Measurements from ENCODE around the gene PXDN. TPM values are rescaled to one million over a fixed set of nuclear protein-coding genes. Genes with fewer than 3 reads are reported as not detected.

Gene PXDN
- total RNA-seq, 4 donors from 2014 or later = 7.0 to 9.5 (median 9.4) TPM

DNA sequence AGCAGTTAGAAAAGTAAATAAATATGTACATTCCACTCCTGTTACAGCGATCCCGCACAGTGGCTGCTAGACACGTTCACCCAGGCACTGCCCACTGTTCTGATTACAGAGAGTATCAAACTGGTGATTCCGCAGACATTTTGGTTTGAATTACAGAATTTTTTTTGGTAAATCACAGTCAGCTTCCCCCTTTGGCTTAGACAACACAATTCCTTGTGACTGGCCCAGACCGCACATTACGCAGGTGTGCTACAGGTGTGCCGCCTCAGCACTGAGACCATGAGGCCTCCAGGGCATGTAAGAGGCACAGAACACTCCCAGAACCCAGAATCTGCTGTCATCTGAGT, 112.3 kb downstream of the PXDN start:
- peak in 1 of 2 donors; percentile 47 for DNase-seq (ENCODE audit: low spot score in 2 of 2)
- H3K27me3 ChIP-seq = no peaks in the 10 kb centered on the region
- no peak overlapping the region for H3K27ac ChIP-seq
- H3K9me3 ChIP-seq = no peaks in the 10 kb centered on the region
- peaks cover 27% of the 10 kb centered on the region for H3K36me3 ChIP-seq
- no peak overlapping the region for H3K4me3 ChIP-seq
- H3K4me1 ChIP-seq = peaks cover 11% of the 10 kb centered on the region
- 59% methylated on average over 7 of the region's 7 CpGs for WGBS
- TF ChIP-seq POLR2AphosphoS5 (IDR thresholded peaks at IDR 0.05) (no peak), POLR2A (IDR thresholded peaks at IDR 0.05) (no peak), CTCF (IDR thresholded peaks at IDR 0.05) (no peak), EP300 (IDR thresholded peaks at IDR 0.05) (no peak)

DNA sequence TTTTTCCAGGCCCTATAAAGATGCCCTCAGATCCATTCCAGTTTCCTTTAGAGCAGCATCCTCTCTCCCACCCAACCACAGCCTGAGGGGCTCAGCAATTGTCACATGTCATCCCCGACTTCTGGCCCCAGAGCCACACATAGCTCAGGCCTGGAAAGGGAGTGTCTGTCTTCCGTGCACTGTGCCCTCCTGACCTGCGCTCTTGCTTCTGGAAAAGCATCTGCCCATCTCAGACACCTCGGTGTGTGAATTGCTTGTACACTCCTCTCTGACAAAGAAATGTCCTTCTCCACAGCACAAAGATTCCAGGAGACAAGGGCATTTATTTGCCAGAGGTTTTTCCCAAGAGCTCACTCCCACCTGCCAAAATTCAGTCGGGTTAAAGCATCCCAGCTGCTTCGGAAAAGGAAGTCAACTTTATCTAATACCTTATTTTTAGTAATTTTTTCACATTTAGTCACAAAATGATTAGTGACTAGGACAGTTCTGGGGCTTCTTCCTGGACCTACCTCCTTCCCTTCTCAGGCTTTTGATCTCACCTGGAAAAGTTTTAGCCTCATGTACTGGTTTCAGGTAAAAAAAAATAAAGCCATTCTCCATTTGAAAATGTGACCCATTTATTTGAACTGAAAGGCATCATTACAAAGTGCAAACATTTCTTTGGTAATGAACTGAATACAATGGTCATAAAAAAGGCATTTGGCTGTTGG, 112.9 kb downstream of the PXDN start:
- no peak for TF ChIP-seq EP300 (IDR thresholded peaks at IDR 0.05)
- TF ChIP-seq CTCF (IDR thresholded peaks at IDR 0.05) = no peak
- TF ChIP-seq POLR2A (IDR thresholded peaks at IDR 0.05) = no peak
- no peak for TF ChIP-seq POLR2AphosphoS5 (IDR thresholded peaks at IDR 0.05)
- DNase-seq (ENCODE audit: low spot score in 2 of 2) = peak in 1 of 2 donors; percentile 40
- Histone ChIP-seq H3K27ac (no peak overlapping the region), H3K36me3 (peaks cover 25% of the 10 kb centered on the region), H3K27me3 (no peaks in the 10 kb centered on the region), H3K4me3 (no peak overlapping the region), H3K4me1 (peaks cover 11% of the 10 kb centered on the region), H3K9me3 (no peaks in the 10 kb centered on the region)
- 77% methylated on average over 6 of the region's 6 CpGs for WGBS

DNA sequence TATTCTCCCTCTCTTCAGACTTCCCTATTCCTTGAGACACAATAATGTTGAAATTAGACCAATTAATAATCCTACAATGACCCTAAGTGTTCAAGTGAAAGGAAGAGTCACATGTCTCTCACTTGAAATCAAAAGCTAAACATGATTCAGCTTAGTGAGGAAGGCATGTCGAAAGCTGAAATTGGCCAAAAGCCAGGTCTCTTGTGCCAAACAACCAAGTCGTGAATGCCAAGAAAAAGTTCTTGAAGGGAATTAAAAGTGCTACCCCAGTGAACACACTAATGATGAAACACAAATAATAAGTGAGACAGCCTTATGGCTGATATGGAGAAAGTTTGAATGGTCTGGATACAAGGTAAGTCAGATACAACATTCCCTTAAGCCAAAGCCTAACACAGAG, 115.4 kb downstream of the PXDN start:
- DNase-seq (ENCODE audit: low spot score in 2 of 2) = peak; percentile 77 to 84
- no peak overlapping the region for H3K27ac ChIP-seq
- no peaks in the 10 kb centered on the region for H3K9me3 ChIP-seq
- TF ChIP-seq CTCF (IDR thresholded peaks at IDR 0.05) = no peak
- peak in 2 of 3 donors; percentile 21 to 55 for TF ChIP-seq POLR2AphosphoS5 (IDR thresholded peaks at IDR 0.05)
- 2% methylated on average over 2 of the region's 2 CpGs for WGBS
- no peak overlapping the region for H3K4me3 ChIP-seq
- H3K4me1 ChIP-seq = peaks cover 24% of the 10 kb centered on the region
- H3K36me3 ChIP-seq = peaks cover 6% of the 10 kb centered on the region
- no peaks in the 10 kb centered on the region for H3K27me3 ChIP-seq

- no peaks in the 10 kb centered on the region for H3K27me3 ChIP-seq
- peak; percentile 39 to 57 for DNase-seq (ENCODE audit: low spot score in 2 of 2)
Observed at GRCh38 chr2:1627628-1628381, 116.5 kb downstream of the PXDN start.

More at GRCh38 chr2:1627628-1628381, 116.5 kb downstream of the PXDN start:
- no peaks in the 10 kb centered on the region for H3K9me3 ChIP-seq
- no peaks in the 10 kb centered on the region for H3K36me3 ChIP-seq
- no peak overlapping the region for H3K4me3 ChIP-seq
- H3K4me1 ChIP-seq = peaks cover 24% of the 10 kb centered on the region
- 72% methylated on average over 9 of the region's 9 CpGs for WGBS
- TF ChIP-seq EP300 (IDR thresholded peaks at IDR 0.05) (no peak), POLR2AphosphoS5 (IDR thresholded peaks at IDR 0.05) (no peak), POLR2A (IDR thresholded peaks at IDR 0.05) (no peak), CTCF (IDR thresholded peaks at IDR 0.05) (no peak)
- H3K27ac ChIP-seq = no peak overlapping the region

Measured in suprapubic skin (tissue), 4 donors.